ENCODE data around the gene NOXA1.

DNA sequence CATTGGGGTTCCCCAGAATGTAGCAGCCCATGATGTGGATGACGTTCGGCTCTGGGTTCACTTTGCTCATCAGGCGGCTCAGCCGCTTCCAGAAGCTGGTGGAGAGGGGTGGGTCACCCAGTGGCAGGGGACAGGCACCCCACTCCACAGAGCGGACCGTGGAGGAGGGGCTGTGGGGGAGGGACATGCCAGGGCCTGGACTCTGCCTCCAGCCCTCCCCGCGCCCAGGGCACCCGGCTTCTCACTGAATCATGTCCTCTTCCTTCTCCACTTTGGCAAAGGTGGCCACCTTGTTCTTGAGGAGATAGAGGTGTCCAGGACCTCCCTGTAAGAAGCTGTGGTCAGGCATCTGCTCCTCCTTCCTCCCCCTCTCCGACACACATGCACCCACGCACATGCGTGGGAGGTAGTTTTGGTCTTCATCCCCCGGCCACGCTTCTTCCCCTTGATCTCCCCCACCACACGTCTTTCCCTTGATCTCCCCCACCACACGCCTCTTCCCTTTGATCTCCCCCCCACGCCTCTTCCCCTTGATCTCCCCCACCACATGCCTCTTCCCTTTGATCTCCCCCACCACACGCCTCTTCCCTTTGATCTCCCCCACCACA is 26.8 kb downstream of the NOXA1 start:
- TF ChIP-seq POLR2A (IDR thresholded peaks at IDR 0.05): no peak
- TF ChIP-seq, protein P1, sequence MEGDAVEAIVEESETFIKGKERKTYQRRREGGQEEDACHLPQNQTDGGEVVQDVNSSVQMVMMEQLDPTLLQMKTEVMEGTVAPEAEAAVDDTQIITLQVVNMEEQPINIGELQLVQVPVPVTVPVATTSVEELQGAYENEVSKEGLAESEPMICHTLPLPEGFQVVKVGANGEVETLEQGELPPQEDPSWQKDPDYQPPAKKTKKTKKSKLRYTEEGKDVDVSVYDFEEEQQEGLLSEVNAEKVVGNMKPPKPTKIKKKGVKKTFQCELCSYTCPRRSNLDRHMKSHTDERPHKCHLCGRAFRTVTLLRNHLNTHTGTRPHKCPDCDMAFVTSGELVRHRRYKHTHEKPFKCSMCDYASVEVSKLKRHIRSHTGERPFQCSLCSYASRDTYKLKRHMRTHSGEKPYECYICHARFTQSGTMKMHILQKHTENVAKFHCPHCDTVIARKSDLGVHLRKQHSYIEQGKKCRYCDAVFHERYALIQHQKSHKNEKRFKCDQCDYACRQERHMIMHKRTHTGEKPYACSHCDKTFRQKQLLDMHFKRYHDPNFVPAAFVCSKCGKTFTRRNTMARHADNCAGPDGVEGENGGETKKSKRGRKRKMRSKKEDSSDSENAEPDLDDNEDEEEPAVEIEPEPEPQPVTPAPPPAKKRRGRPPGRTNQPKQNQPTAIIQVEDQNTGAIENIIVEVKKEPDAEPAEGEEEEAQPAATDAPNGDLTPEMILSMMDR (IDR thresholded peaks at IDR 0.05): no peak
